GM12878 (cell line): ENCODE data around the gene ATG12. TPM values are rescaled to one million over a fixed set of nuclear protein-coding genes. Genes with fewer than 3 reads are reported as not detected.

Experiments
- ATAC-seq: fragments of 200-7000 bp; cut with Tn5 transposase; 3 replicates; pipeline ENCODE4 v1.9.1; 2020; ENCODE audit warnings: mild to moderate bottlenecking, moderate library complexity
- BruUV-seq: library from RNA; stranded (reverse); fragments of 400-500 nt; replicated peaks from 2 replicates; lab custom pipeline; 2021; lab: Mats Ljungman, UMichigan
- CTCF ChIA-PET: fragments of 300-600 bp; sonication (Branson Sonifier 250); formaldehyde crosslinking; extraction: SDS; loops from one replicate; lab custom pipeline; 2021; ENCODE audit warnings: inconsistent platforms; lab: Yijun Ruan, JAX
- POLR2A ChIA-PET: fragments of 350-600 bp; formaldehyde crosslinking; extraction: SDS; loops from one replicate; lab custom pipeline; 2021; ENCODE audit warnings: inconsistent platforms; lab: Charles Lee
- RAD21 ChIA-PET: fragments of 300-600 bp; sonication (Branson Sonifier 250); formaldehyde crosslinking; loops from one replicate; lab custom pipeline; 2023; ENCODE audit warnings: antibody characterized with exemption; ENCODE audit not compliant: unreplicated experiment; lab: Charles Lee
- SMC1A ChIA-PET: fragments of 300-600 bp; sonication (Branson Sonifier 250); formaldehyde crosslinking; loops from one replicate; lab custom pipeline; 2023; ENCODE audit not compliant: unreplicated experiment, uncharacterized antibody; lab: Charles Lee
- DNase-seq: peaks from one replicate; pipeline ENCODE4 v3.0.0-alpha.2; 2011; ENCODE audit warnings: low read depth, low spot score
- FAIRE-seq: peaks from 3 replicates; lab custom pipeline; 2011; peaks lifted over from hg19 to GRCh38; lab: Jason Lieb, UNC
- H2AFZ ChIP-seq: 2 replicates; pipeline ENCODE4 v1.6.0; 2011; ENCODE audit warnings: low read depth, low read length, control low read depth; ENCODE audit not compliant: control insufficient read depth
- H3K27ac ChIP-seq: 2 replicates; pipeline ENCODE4 v1.5.1; 2011; ENCODE audit warnings: control low read depth; ENCODE audit not compliant: control insufficient read depth, insufficient read depth
- H3K27me3 ChIP-seq, 2 experiments: replicated peaks in 1 of 2; 2 replicates each; pipeline versions ENCODE4 v1.6.0 to v1.6.1; 2011; ENCODE audit warnings: low read length in 1 of 2; ENCODE audit not compliant: control insufficient read depth in 2 of 2, insufficient read depth in 2 of 2
- H3K36me3 ChIP-seq, 2 experiments: 2 replicates each; pipeline ENCODE4 v1.5.1; 2011; ENCODE audit warnings: low read length in 1 of 2; ENCODE audit not compliant: control insufficient read depth in 2 of 2, insufficient read depth in 2 of 2
- H3K4me1 ChIP-seq: 2 replicates; pipeline ENCODE4 v1.6.1; 2011; ENCODE audit warnings: mild to moderate bottlenecking, low read length, moderate library complexity, mixed read lengths; ENCODE audit not compliant: control insufficient read depth, insufficient read depth
- H3K4me2 ChIP-seq: 2 replicates; pipeline ENCODE4 v1.6.0; 2011; ENCODE audit warnings: control low read depth; ENCODE audit not compliant: control insufficient read depth, insufficient read depth
- H3K4me3 ChIP-seq: fragments of 200-600 bp; sonication (generic); 2 replicates; pipeline ENCODE4 v1.5.1; 2016
- H3K79me2 ChIP-seq: 2 replicates; pipeline ENCODE4 v1.6.0; 2011; ENCODE audit warnings: low read length; ENCODE audit not compliant: control insufficient read depth, insufficient read depth
- H3K9ac ChIP-seq: 2 replicates; pipeline ENCODE4 v1.8.0; 2011; ENCODE audit warnings: low read length, control low read depth, mixed read lengths; ENCODE audit not compliant: control insufficient read depth, insufficient read depth
- H3K9me3 ChIP-seq: replicated peaks from 3 replicates; pipeline ENCODE4 v1.5.1; 2011; ENCODE audit warnings: mild to moderate bottlenecking, low read length; ENCODE audit not compliant: control insufficient read depth, insufficient read depth
- H4K20me1 ChIP-seq: 2 replicates; pipeline ENCODE4 v1.6.0; 2011; ENCODE audit not compliant: control insufficient read depth, insufficient read depth
- BRCA1 ChIP-seq: IDR thresholded peaks from 2 replicates; pipeline ENCODE4 v1.6.1; 2011; ENCODE audit warnings: low read depth, low read length, improper control_type of control experiment
- CBFB ChIP-seq: IDR thresholded peaks from 2 replicates; pipeline ENCODE4 v1.6.1; 2016; ENCODE audit warnings: antibody characterized with exemption, low read depth
- CEBPB ChIP-seq, 2 experiments: fragments of 150-350 bp in 1 of 2; IDR thresholded peaks; 2 replicates each; pipeline ENCODE4 v1.6.1; 2012 to 2014; ENCODE audit warnings: low read depth in 2 of 2, low read length in 2 of 2, borderline replicate concordance in 1 of 2, inconsistent platforms in 1 of 2
- HDAC6 ChIP-seq: fragments of 200-600 bp; sonication (generic); IDR thresholded peaks from one replicate; pipeline ENCODE4 v1.8.0; 2017; ENCODE audit warnings: antibody characterized with exemption; ENCODE audit not compliant: unreplicated experiment
- NFXL1 ChIP-seq: fragments of 450-650 bp; IDR thresholded peaks from 2 replicates; pipeline ENCODE4 v1.6.1; 2017; ENCODE audit warnings: antibody characterized with exemption, mild to moderate bottlenecking, borderline replicate concordance
- PAX8 ChIP-seq: fragments of 450-650 bp; IDR thresholded peaks from 2 replicates; pipeline ENCODE4 v1.6.1; 2017; ENCODE audit warnings: mild to moderate bottlenecking, moderate library complexity
- SREBF1 ChIP-seq: IDR thresholded peaks from 2 replicates; pipeline ENCODE4 v1.6.1; 2012; ENCODE audit warnings: mild to moderate bottlenecking, low read length
- SUZ12 ChIP-seq: fragments of 200-600 bp; sonication (generic); IDR thresholded peaks from one replicate; pipeline ENCODE4 v1.6.1; 2018; ENCODE audit warnings: antibody characterized with exemption, mild to moderate bottlenecking; ENCODE audit not compliant: unreplicated experiment
- WGBS: methylation state at CpG from one replicate; pipeline ENCODE4 v1.1.6; 2016; ENCODE audit warnings: low lambda C conversion rate; ENCODE audit not compliant: insufficient replicate concordance, insufficient coverage; ENCODE audit errors: missing lambda C conversion rate; 5-methylcytosine and 5-hydroxymethylcytosine counted together
- in situ Hi-C: fragments of 300-500 bp; cut with MboI; formaldehyde crosslinking; loops from 9 replicates; pipeline ENCODE4 v1.14.3; 2018; ENCODE audit warnings: mixed read lengths
- intact Hi-C: fragments of 100-400 bp; cut with micrococcal nuclease; formaldehyde crosslinking; loops from one replicate; pipeline ENCODE4 v1.14.2; 2022; ENCODE audit not compliant: unreplicated experiment
- polyA plus RNA-seq, 11 experiments: library from polyadenylated mRNA; depleted of rRNA in 4 of 11; unstranded in 6 of 11; stranded (reverse) in 5 of 11; fragments of >200 nt; fragmentation: Nextera tagmentation in 4 of 11; fragmentation: Illumina TruSeq in 1 of 11; extraction: Ambion mirVana in 4 of 11; extraction: Trizol in 1 of 11; gene quantifications; 1 replicate in 1 of 11; 2 replicates in 10 of 11; pipeline versions ENCODE4 v1.2.1 to v1.2.3, GENCODE V29; 2011 to 2016; ENCODE audit warnings: inconsistent platforms in 2 of 11, missing spikeins in 2 of 11, low read depth in 1 of 11
- total RNA-seq, 4 experiments: library from RNA; depleted of rRNA in 3 of 4; stranded (reverse); fragments of >200 nt in 3 of 4; fragmentation: Illumina TruSeq in 1 of 4; extraction: Trizol in 1 of 4; gene quantifications; 2 replicates each; pipeline versions ENCODE4 v1.2.1 to v1.2.3, GENCODE V29; 2013 to 2021

The ATG12 gene
- total and polyA plus RNA-seq, 10 of the 15 experiments (the other 5 are each of a cell fraction or from before 2014, with no cell fraction given) = 23.2 to 92.0 (median 58.6) TPM

DNA sequence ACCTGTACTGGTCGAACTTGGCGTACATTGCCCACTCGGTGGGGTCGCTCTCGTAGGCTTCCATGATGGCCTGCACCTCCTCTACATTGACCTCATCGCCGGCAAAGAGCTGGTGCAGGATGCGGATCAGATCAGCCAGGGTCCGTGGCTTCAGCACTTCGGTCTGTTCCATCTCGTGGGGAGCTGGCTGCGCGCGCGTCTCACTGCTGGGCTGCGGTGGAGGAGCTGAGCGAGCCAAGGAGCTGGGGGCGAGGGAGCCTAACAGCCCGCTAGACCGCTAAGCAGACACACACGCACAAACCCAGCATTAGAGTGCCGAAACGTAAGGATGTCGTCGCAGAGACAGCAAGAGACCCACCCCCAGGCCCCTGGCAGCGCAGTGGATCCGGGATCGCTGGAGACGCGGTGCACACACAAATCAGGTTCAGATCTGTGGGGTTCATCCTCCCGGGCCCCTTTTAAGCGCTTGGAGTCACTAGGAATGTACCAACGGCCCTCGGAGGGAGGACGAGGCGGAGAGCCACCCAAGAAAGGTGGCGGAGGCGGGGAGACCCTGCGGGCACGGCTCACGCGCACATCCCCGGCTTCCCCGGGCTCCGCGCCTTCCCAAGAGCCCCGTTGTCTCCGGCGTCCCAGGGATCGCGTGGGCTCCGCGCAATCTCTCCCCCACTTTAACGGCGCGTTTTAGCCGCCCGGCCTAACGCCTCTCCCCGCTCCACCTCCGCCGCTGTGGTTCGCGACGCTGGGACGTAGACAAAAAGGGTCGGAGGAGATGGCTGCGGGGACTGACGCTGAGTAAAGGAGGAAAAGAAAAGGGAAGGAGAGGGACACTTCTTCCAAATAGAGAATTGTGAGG lies 24.9 kb downstream of the ATG12 start, which contains the start of gene CDO1:
TSS of gene CDO1 (minus strand) at position 434 of the 856 bp plus-strand sequence. CDS start at position 172, 262 bp downstream.
- ChIA-PET CTCF (no interaction called here), SMC1A (no interaction called here), RAD21 (no interaction called here), POLR2A (no interaction called here)
- H3K36me3 ChIP-seq = no peaks in the 10 kb centered on the region
- ATAC-seq (peak; percentile 21; the same call in 2 of the 3 replicates), DNase-seq (no peak), FAIRE-seq (no peak)
- no peaks in the 10 kb centered on the region for H3K9me3 ChIP-seq
- no peak within 1 kb of the TSS for H3K4me3 ChIP-seq
- TF ChIP-seq NFXL1 (no peak), HDAC6 (peak; percentile 4)
- no peaks in the 10 kb centered on the region for H3K79me2 ChIP-seq
- H2AFZ ChIP-seq = no peak within 1 kb of the TSS; the same call in 1 of the 2 replicates
- no peaks in the 10 kb centered on the region for H4K20me1 ChIP-seq
- whole genome bisulfite sequencing = 34% methylated on average over 52 of the region's 69 CpGs
- no peaks in the 10 kb centered on the region for H3K4me1 ChIP-seq
- no peak within 1 kb of the TSS for H3K27ac ChIP-seq
- in situ Hi-C loops (no loop called here), intact Hi-C loops (no loop called here)
- no TSS peak for BruUV-seq
- H3K4me2 ChIP-seq = peak within 1 kb of the TSS; percentile 15
- no peak within 1 kb of the TSS for H3K9ac ChIP-seq
- peaks cover 12 to 23% of the 10 kb centered on the region in 2 experiments for H3K27me3 ChIP-seq

DNA sequence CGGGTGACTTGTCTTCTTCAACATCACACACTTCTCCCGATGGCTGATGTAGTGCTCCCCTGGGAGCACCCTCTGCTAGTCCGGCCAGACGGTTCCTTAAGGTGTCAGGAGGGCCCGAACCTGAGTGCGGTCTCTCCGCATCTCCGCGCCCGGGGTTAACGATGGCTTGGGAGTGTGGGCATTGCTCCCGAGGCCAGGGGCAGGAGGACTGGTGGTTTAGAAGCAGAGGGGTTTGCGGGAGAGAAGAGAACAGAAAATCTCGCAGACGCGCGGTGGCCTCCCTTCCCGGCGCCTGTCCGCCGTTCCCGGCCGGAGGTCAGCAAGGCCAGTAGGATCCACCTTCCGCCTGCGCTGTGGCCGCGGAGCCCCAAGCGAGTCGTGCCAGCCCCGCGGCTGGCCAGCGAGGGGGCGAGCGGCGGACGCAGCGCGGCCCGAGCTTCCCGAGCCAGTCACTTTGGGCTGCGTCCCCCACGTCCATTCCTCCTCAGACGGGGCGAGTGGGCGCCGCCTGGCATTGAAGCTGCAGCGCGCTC lies 25.6 kb downstream of the ATG12 start:
- no peak overlapping the region for H3K9ac ChIP-seq
- peak overlapping the region; percentile 15; the same call in 1 of the 2 replicates for H3K4me2 ChIP-seq
- in situ Hi-C loops (no loop called here), intact Hi-C loops (no loop called here)
- no peak overlapping the region for H3K4me3 ChIP-seq
- ChIA-PET CTCF (no interaction called here), RAD21 (interaction anchor here (1.3 kb wide), 1 partner anchor 16 kb away, joined by 3 read pairs; no protein-coding TSS in a partner anchor), POLR2A (no interaction called here), SMC1A (no interaction called here)
- no peaks in the 10 kb centered on the region for H3K9me3 ChIP-seq
- H3K27me3 ChIP-seq = peaks cover 12 to 23% of the 10 kb centered on the region in 2 experiments
- no peaks in the 10 kb centered on the region for H3K4me1 ChIP-seq
- H4K20me1 ChIP-seq = no peaks in the 10 kb centered on the region
- TF ChIP-seq CBFB = no peak
- TF ChIP-seq BRCA1 = no peak
- TF ChIP-seq SUZ12 = peak; percentile 22
- TF ChIP-seq CEBPB (IDR thresholded peaks at IDR 0.05; ENCODE audit: borderline replicate concordance in 1 of 2, low read depth in 2 of 2, low read length in 2 of 2) = no peak
- TF ChIP-seq PAX8 = no peak
- no peak for TF ChIP-seq SREBF1
- no peak overlapping the region for H3K27ac ChIP-seq
- 2% methylated on average over 48 of the region's 48 CpGs for WGBS
- FAIRE-seq = no peak
- H3K79me2 ChIP-seq = no peaks in the 10 kb centered on the region
- no peak overlapping the region for H2AFZ ChIP-seq
- no peaks in the 10 kb centered on the region for H3K36me3 ChIP-seq
- DNase-seq = no peak
- BruUV-seq = no TSS peak
- ATAC-seq = peak; percentile 20; the same call in 1 of the 3 replicates
